Activated T-helper 2 cell treated with anti-CD3 and anti-CD28 coated beads, Interferon-gamma antibody, Interleukin-2, Interleukin-4, amounts not matched to agents 10 μg/mL and 5 μg/mL and 100 μg/mL, durations not matched to agents 14 hours and 24 hours and 36 hours (primary cell): ENCODE results near the gene INPP5A. TPM values are rescaled to one million over a fixed set of nuclear protein-coding genes. Genes with fewer than 3 reads are reported as not detected.

ENCODE experiments used
- DNase-seq: peaks from one replicate; pipeline ENCODE4 v3.0.0; 2021; ENCODE audit warnings: low spot score
- H3K27ac Mint-ChIP-seq: one replicate; pipeline ENCODE4 v1.8.0; 2021; ENCODE audit warnings: mixed read lengths
- H3K27me3 Mint-ChIP-seq: one replicate; pipeline ENCODE4 v1.8.0; 2021; ENCODE audit warnings: low read depth, mixed read lengths
- H3K36me3 Mint-ChIP-seq: one replicate; pipeline ENCODE4 v1.8.0; 2021; ENCODE audit warnings: low read depth, mixed read lengths
- H3K4me1 Mint-ChIP-seq: one replicate; pipeline ENCODE4 v1.8.0; 2021; ENCODE audit warnings: low read depth, mixed read lengths
- H3K4me3 Mint-ChIP-seq: one replicate; pipeline ENCODE4 v1.8.0; 2021; ENCODE audit warnings: low read depth, mild to moderate bottlenecking, moderate library complexity, mixed read lengths
- H3K9me3 Mint-ChIP-seq: one replicate; pipeline ENCODE4 v1.8.0; 2021; ENCODE audit warnings: mixed read lengths
- intact Hi-C: fragments of 100-400 bp; cut with micrococcal nuclease; formaldehyde crosslinking; loops from one replicate; pipeline ENCODE4 v1.15.1; 2023
- total RNA-seq: library from RNA; stranded (reverse); gene quantifications from 2 replicates; pipeline ENCODE4 v1.2.3, GENCODE V29; 2022

INPP5A gene
- total RNA-seq, 1 donor from 2014 or later = 13.0 TPM

- intact Hi-C loops = no loop called here
- H3K27me3 Mint-ChIP-seq = no peaks in the 10 kb centered on the region
- H3K9me3 Mint-ChIP-seq = no peaks in the 10 kb centered on the region
- DNase-seq = no peak
- no peak overlapping the region for H3K27ac Mint-ChIP-seq
- H3K36me3 Mint-ChIP-seq = no peaks in the 10 kb centered on the region
- H3K4me1 Mint-ChIP-seq = no peaks in the 10 kb centered on the region
- H3K4me3 Mint-ChIP-seq = no peak overlapping the region
Measured at GRCh38 chr10:132748545-132749370, 211.2 kb downstream of the INPP5A start.

GRCh38 chr10:132749371-132749795, 211.8 kb downstream of the INPP5A start:
- H3K36me3 Mint-ChIP-seq = no peaks in the 10 kb centered on the region
- no peaks in the 10 kb centered on the region for H3K4me1 Mint-ChIP-seq
- no peaks in the 10 kb centered on the region for H3K9me3 Mint-ChIP-seq
- no peaks in the 10 kb centered on the region for H3K27me3 Mint-ChIP-seq
- no peak overlapping the region for H3K27ac Mint-ChIP-seq
- H3K4me3 Mint-ChIP-seq = no peak overlapping the region
- DNase-seq = no peak
- intact Hi-C loops = no loop called here

GRCh38 chr10:132750936-132751335, 213.3 kb downstream of the INPP5A start:
- Mint-ChIP-seq H3K4me3 (no peak overlapping the region), H3K4me1 (no peaks in the 10 kb centered on the region), H3K27me3 (no peaks in the 10 kb centered on the region), H3K27ac (no peak overlapping the region), H3K36me3 (peaks cover 11% of the 10 kb centered on the region), H3K9me3 (peaks cover 7% of the 10 kb centered on the region)
- no peak for DNase-seq
- intact Hi-C loops = no loop called here

GRCh38 chr10:132752378-132752777, 214.8 kb downstream of the INPP5A start:
- no peaks in the 10 kb centered on the region for H3K4me1 Mint-ChIP-seq
- H3K4me3 Mint-ChIP-seq = no peak overlapping the region
- peaks cover 7% of the 10 kb centered on the region for H3K9me3 Mint-ChIP-seq
- no peak overlapping the region for H3K27ac Mint-ChIP-seq
- no peak for DNase-seq
- peaks cover 19% of the 10 kb centered on the region for H3K36me3 Mint-ChIP-seq
- intact Hi-C loops = no loop called here
- H3K27me3 Mint-ChIP-seq = no peaks in the 10 kb centered on the region

GRCh38 chr10:132752961-132753360, 215.4 kb downstream of the INPP5A start:
- Mint-ChIP-seq H3K4me1 (no peaks in the 10 kb centered on the region), H3K9me3 (peaks cover 7% of the 10 kb centered on the region), H3K27me3 (no peaks in the 10 kb centered on the region), H3K27ac (no peak overlapping the region), H3K4me3 (no peak overlapping the region), H3K36me3 (peaks cover 19% of the 10 kb centered on the region)
- intact Hi-C loops = no loop called here
- DNase-seq = no peak

- peaks cover 7% of the 10 kb centered on the region for H3K9me3 Mint-ChIP-seq
- DNase-seq = no peak
- H3K27me3 Mint-ChIP-seq = no peaks in the 10 kb centered on the region
- no peak overlapping the region for H3K27ac Mint-ChIP-seq
- H3K4me3 Mint-ChIP-seq = no peak overlapping the region
- H3K36me3 Mint-ChIP-seq = peaks cover 19% of the 10 kb centered on the region
- intact Hi-C loops = no loop called here
- no peaks in the 10 kb centered on the region for H3K4me1 Mint-ChIP-seq
Measured at GRCh38 chr10:132753596-132753995, 216.0 kb downstream of the INPP5A start.

GRCh38 chr10:132754071-132754470, 216.5 kb downstream of the INPP5A start:
- intact Hi-C loops = no loop called here
- Mint-ChIP-seq H3K27ac (no peak overlapping the region), H3K4me3 (no peak overlapping the region), H3K4me1 (no peaks in the 10 kb centered on the region), H3K27me3 (no peaks in the 10 kb centered on the region), H3K9me3 (peaks cover 7% of the 10 kb centered on the region), H3K36me3 (peaks cover 19% of the 10 kb centered on the region)
- DNase-seq = no peak

- Mint-ChIP-seq H3K27ac (no peak overlapping the region), H3K4me1 (no peaks in the 10 kb centered on the region), H3K4me3 (no peak overlapping the region), H3K27me3 (no peaks in the 10 kb centered on the region), H3K36me3 (peaks cover 19% of the 10 kb centered on the region), H3K9me3 (peaks cover 7% of the 10 kb centered on the region)
- DNase-seq = no peak
- intact Hi-C loops = no loop called here
Measured at GRCh38 chr10:132755166-132755711, 217.7 kb downstream of the INPP5A start.

- peaks cover 19% of the 10 kb centered on the region for H3K36me3 Mint-ChIP-seq
- H3K27me3 Mint-ChIP-seq = no peaks in the 10 kb centered on the region
- intact Hi-C loops = no loop called here
- no peak overlapping the region for H3K4me3 Mint-ChIP-seq
- no peak overlapping the region for H3K27ac Mint-ChIP-seq
- no peaks in the 10 kb centered on the region for H3K4me1 Mint-ChIP-seq
- peaks cover 7% of the 10 kb centered on the region for H3K9me3 Mint-ChIP-seq
- DNase-seq = no peak
Measured at GRCh38 chr10:132756591-132756990, 219.0 kb downstream of the INPP5A start.

- intact Hi-C loops = no loop called here
- DNase-seq = no peak
- H3K27me3 Mint-ChIP-seq = no peaks in the 10 kb centered on the region
- no peak overlapping the region for H3K27ac Mint-ChIP-seq
- H3K36me3 Mint-ChIP-seq = peaks cover 19% of the 10 kb centered on the region
- H3K4me1 Mint-ChIP-seq = peaks cover 4% of the 10 kb centered on the region
- no peak overlapping the region for H3K4me3 Mint-ChIP-seq
- peaks cover 7% of the 10 kb centered on the region for H3K9me3 Mint-ChIP-seq
Measured at GRCh38 chr10:132757171-132757570, 219.6 kb downstream of the INPP5A start.

- H3K9me3 Mint-ChIP-seq = peaks cover 7% of the 10 kb centered on the region
- no peak overlapping the region for H3K4me3 Mint-ChIP-seq
- H3K27me3 Mint-ChIP-seq = no peaks in the 10 kb centered on the region
- peaks cover 19% of the 10 kb centered on the region for H3K36me3 Mint-ChIP-seq
- intact Hi-C loops = no loop called here
- H3K4me1 Mint-ChIP-seq = peaks cover 7% of the 10 kb centered on the region
- no peak for DNase-seq
- no peak overlapping the region for H3K27ac Mint-ChIP-seq
Measured at GRCh38 chr10:132758865-132759264, 221.3 kb downstream of the INPP5A start.

GRCh38 chr10:132761395-132762060, 223.9 kb downstream of the INPP5A start:
- peaks cover 3% of the 10 kb centered on the region for H3K9me3 Mint-ChIP-seq
- peaks cover 7% of the 10 kb centered on the region for H3K4me1 Mint-ChIP-seq
- H3K4me3 Mint-ChIP-seq = no peak overlapping the region
- intact Hi-C loops = no loop called here
- H3K27ac Mint-ChIP-seq = no peak overlapping the region
- DNase-seq = no peak
- no peaks in the 10 kb centered on the region for H3K27me3 Mint-ChIP-seq
- H3K36me3 Mint-ChIP-seq = peaks cover 7% of the 10 kb centered on the region

GRCh38 chr10:132762267-132762666, 224.7 kb downstream of the INPP5A start:
- H3K27me3 Mint-ChIP-seq = no peaks in the 10 kb centered on the region
- H3K4me1 Mint-ChIP-seq = peaks cover 7% of the 10 kb centered on the region
- peaks cover 5% of the 10 kb centered on the region for H3K9me3 Mint-ChIP-seq
- DNase-seq = no peak
- intact Hi-C loops = no loop called here
- H3K27ac Mint-ChIP-seq = no peak overlapping the region
- no peak overlapping the region for H3K4me3 Mint-ChIP-seq
- H3K36me3 Mint-ChIP-seq = peaks cover 7% of the 10 kb centered on the region
